IMR-90 (cell line): ENCODE measurements around the gene ADGRV1. TPM values are rescaled to one million over a fixed set of nuclear protein-coding genes. Genes with fewer than 3 reads are reported as not detected.

ENCODE experiments used
- ATAC-seq: fragments of 200-7000 bp; cut with Tn5 transposase; 2 replicates; pipeline ENCODE4 v1.9.1; 2020; ENCODE audit warnings: low read depth, mild to moderate bottlenecking, moderate library complexity
- BruUV-seq: library from RNA; stranded (reverse); fragments of 400-500 nt; replicated peaks from 2 replicates; lab custom pipeline; 2021; lab: Mats Ljungman, UMichigan
- CTCF ChIA-PET: fragments of 300-600 bp; formaldehyde crosslinking; extraction: SDS; loops from one replicate; lab custom pipeline; 2021; ENCODE audit warnings: antibody characterized with exemption; lab: Yijun Ruan, JAX
- POLR2A ChIA-PET: fragments of 300-600 bp; sonication (Branson Sonifier 250); formaldehyde crosslinking; loops from one replicate; lab custom pipeline; 2022; ENCODE audit warnings: antibody characterized with exemption; ENCODE audit not compliant: unreplicated experiment; lab: Charles Lee
- DNase-seq: peaks from one replicate; pipeline ENCODE4 v3.0.0; 2013
- H2AFZ ChIP-seq: replicated peaks from 2 replicates; pipeline ENCODE3; 2013; ENCODE audit warnings: low read length, mild to moderate bottlenecking; ENCODE audit not compliant: poor library complexity
- H2AK5ac ChIP-seq: 2 replicates; pipeline ENCODE4 v1.6.1; 2013; ENCODE audit warnings: low read depth, low read length, inconsistent platforms
- H2AK9ac ChIP-seq: replicated peaks from 2 replicates; pipeline ENCODE3; 2013; ENCODE audit warnings: mild to moderate bottlenecking, low read depth, low read length, moderate library complexity; ENCODE audit not compliant: poor library complexity
- H2BK120ac ChIP-seq: 2 replicates; pipeline ENCODE4 v1.6.1; 2013; ENCODE audit warnings: low read depth, low read length, inconsistent platforms
- H2BK15ac ChIP-seq: 3 replicates; pipeline ENCODE4 v1.6.1; 2013; ENCODE audit warnings: low read depth, low read length, inconsistent platforms
- H2BK20ac ChIP-seq: 2 replicates; pipeline ENCODE4 v1.6.1; 2013; ENCODE audit warnings: low read depth, mild to moderate bottlenecking, inconsistent platforms, low read length, moderate library complexity
- H2BK5ac ChIP-seq: 2 replicates; pipeline ENCODE4 v1.6.1; 2013; ENCODE audit warnings: mild to moderate bottlenecking, low read depth, low read length, inconsistent platforms; ENCODE audit not compliant: poor library complexity, severe bottlenecking
- H3K14ac ChIP-seq: replicated peaks from 2 replicates; pipeline ENCODE4 v1.6.1; 2013; ENCODE audit warnings: low read depth, low read length, inconsistent platforms
- H3K18ac ChIP-seq: 2 replicates; pipeline ENCODE4 v1.6.1; 2013; ENCODE audit warnings: low read depth, low read length, control low read depth
- H3K23ac ChIP-seq: 2 replicates; pipeline ENCODE4 v1.6.1; 2013; ENCODE audit warnings: low read depth, low read length, inconsistent platforms
- H3K27ac ChIP-seq: 2 replicates; pipeline ENCODE4 v1.5.1; 2013; ENCODE audit warnings: mild to moderate bottlenecking, control low read depth, low read length; ENCODE audit not compliant: insufficient read depth
- H3K27me3 ChIP-seq: 2 replicates; pipeline ENCODE4 v1.6.1; 2013; ENCODE audit warnings: low read length; ENCODE audit not compliant: control insufficient read depth, insufficient read depth
- H3K36me3 ChIP-seq: 2 replicates; pipeline ENCODE4 v1.6.1; 2013; ENCODE audit warnings: low read length, mixed read lengths; ENCODE audit not compliant: control insufficient read depth, insufficient read depth
- H3K4ac ChIP-seq: 2 replicates; pipeline ENCODE4 v1.6.1; 2013; ENCODE audit warnings: low read depth, low read length, inconsistent platforms
- H3K4me1 ChIP-seq: 2 replicates; pipeline ENCODE4 v1.6.1; 2013; ENCODE audit warnings: low read length, mixed read lengths; ENCODE audit not compliant: control insufficient read depth, insufficient read depth
- H3K4me2 ChIP-seq: 2 replicates; pipeline ENCODE4 v1.6.1; 2013; ENCODE audit warnings: low read depth, mild to moderate bottlenecking, control low read depth, low read length, moderate library complexity
- H3K4me3 ChIP-seq: 2 replicates; pipeline ENCODE4 v1.5.1; 2013; ENCODE audit warnings: low read depth, mild to moderate bottlenecking, control low read depth, low read length, moderate library complexity; ENCODE audit not compliant: insufficient read depth
- H3K56ac ChIP-seq: 2 replicates; pipeline ENCODE4 v1.6.1; 2013; ENCODE audit warnings: low read length, inconsistent platforms; ENCODE audit not compliant: insufficient read depth; ENCODE audit errors: extremely low read depth
- H3K79me1 ChIP-seq, 2 experiments: 2 replicates each; pipeline ENCODE4 v1.6.1; 2013; ENCODE audit warnings: low read length in 2 of 2, inconsistent platforms in 1 of 2, low read depth in 1 of 2
- H3K9ac ChIP-seq: 2 replicates; pipeline ENCODE4 v1.6.1; 2013; ENCODE audit warnings: low read depth, low read length, control low read depth
- H3K9me1 ChIP-seq: 2 replicates; pipeline ENCODE4 v1.6.1; 2013; ENCODE audit warnings: low read length, inconsistent platforms; ENCODE audit not compliant: insufficient read depth
- H3K9me3 ChIP-seq: 2 replicates; pipeline ENCODE4 v1.6.1; 2013; ENCODE audit warnings: low read length; ENCODE audit not compliant: control insufficient read depth, insufficient read depth
- H4K20me1 ChIP-seq: 2 replicates; pipeline ENCODE4 v1.6.1; 2013; ENCODE audit warnings: low read length, inconsistent platforms; ENCODE audit not compliant: insufficient read depth
- H4K5ac ChIP-seq: 2 replicates; pipeline ENCODE4 v1.6.1; 2013; ENCODE audit warnings: mild to moderate bottlenecking, low read depth, low read length, control low read depth
- H4K8ac ChIP-seq, 2 experiments: 2 replicates each; pipeline ENCODE4 v1.6.1; 2013; ENCODE audit warnings: low read depth in 2 of 2, low read length in 2 of 2, control low read depth in 1 of 2, inconsistent platforms in 1 of 2
- H4K91ac ChIP-seq: 2 replicates; pipeline ENCODE4 v1.6.1; 2013; ENCODE audit warnings: low read depth, low read length, inconsistent platforms; ENCODE audit not compliant: insufficient read depth
- BHLHE40 ChIP-seq: fragments of 150-350 bp; IDR thresholded peaks from 2 replicates; pipeline ENCODE4 v1.6.1; 2016; ENCODE audit warnings: mild to moderate bottlenecking, low read depth, low read length
- CHD1 ChIP-seq: IDR thresholded peaks from 2 replicates; pipeline ENCODE4 v1.6.1; 2012; ENCODE audit warnings: low read depth, low read length, improper control_type of control experiment
- CTCF ChIP-seq: conservative IDR thresholded peaks from 2 replicates; pipeline ENCODE4 v1.5.1; 2012; ENCODE audit warnings: mild to moderate bottlenecking, low read depth, low read length, improper control_type of control experiment
- ELK1 ChIP-seq: fragments of 150-350 bp; IDR thresholded peaks from 2 replicates; pipeline ENCODE4 v1.6.1; 2016; ENCODE audit warnings: low read depth, mild to moderate bottlenecking, low read length, moderate library complexity, borderline replicate concordance
- FOS ChIP-seq: fragments of 150-350 bp; IDR thresholded peaks from 2 replicates; pipeline ENCODE4 v1.6.1; 2016; ENCODE audit warnings: low read depth, low read length
- MAFK ChIP-seq: IDR thresholded peaks from 2 replicates; pipeline ENCODE4 v1.6.1; 2012; ENCODE audit warnings: low read depth, low read length, improper control_type of control experiment
- NFE2L2 ChIP-seq: fragments of 150-350 bp; IDR thresholded peaks from 2 replicates; pipeline ENCODE4 v1.6.1; 2016; ENCODE audit warnings: low read depth, mild to moderate bottlenecking, low read length
- RAD21 ChIP-seq: IDR thresholded peaks from 2 replicates; pipeline ENCODE4 v1.6.1; 2012; ENCODE audit warnings: low read length, improper control_type of control experiment
- RCOR1 ChIP-seq: IDR thresholded peaks from 2 replicates; pipeline ENCODE4 v1.6.1; 2012; ENCODE audit warnings: mild to moderate bottlenecking, low read length, improper control_type of control experiment; ENCODE audit not compliant: insufficient replicate concordance
- SMC3 ChIP-seq: fragments of 150-350 bp; IDR thresholded peaks from 2 replicates; pipeline ENCODE4 v1.6.1; 2016; ENCODE audit warnings: low read depth, mild to moderate bottlenecking, antibody characterized with exemption, low read length, moderate library complexity
- USF2 ChIP-seq: fragments of 150-350 bp; IDR thresholded peaks from 2 replicates; pipeline ENCODE4 v1.6.1; 2017; ENCODE audit warnings: mild to moderate bottlenecking, antibody characterized with exemption, low read length, low read depth
- WGBS, 2 experiments: methylation state at CpG; one replicate each; pipeline versions ENCODE4 v1.1.5 to v1.1.7; 2013; ENCODE audit warnings: missing lambda C conversion rate in 2 of 2; ENCODE audit not compliant: insufficient read length in 1 of 2; ENCODE audit errors: extremely low coverage in 2 of 2; 5-methylcytosine and 5-hydroxymethylcytosine counted together
- dilution Hi-C: fragments of 300-500 bp; cut with HindIII; formaldehyde crosslinking; loops from one replicate; pipeline ENCODE4 v1.14.3; 2018; ENCODE audit warnings: low sequenced_read_pairs; ENCODE audit not compliant: unreplicated experiment
- in situ Hi-C: fragments of 300-500 bp; cut with MboI; formaldehyde crosslinking; loops from 3 replicates; pipeline ENCODE4 v1.14.3; 2019; ENCODE audit warnings: low sequenced_read_pairs, inconsistent platforms, mixed read lengths
- intact Hi-C: fragments of 100-400 bp; cut with micrococcal nuclease; formaldehyde crosslinking; loops from 2 replicates; pipeline ENCODE4 v1.10.0; 2022
- polyA plus RNA-seq, 3 experiments: library from polyadenylated mRNA; depleted of rRNA; stranded (reverse); fragments of >200 nt; gene quantifications; 2 replicates each; pipeline ENCODE4 v1.2.3, GENCODE V29; 2012; ENCODE audit warnings: low replicate concordance in 1 of 3
- total RNA-seq: library from RNA; depleted of rRNA; stranded (reverse); fragments of >200 nt; gene quantifications from 2 replicates; pipeline ENCODE4 v1.2.3, GENCODE V29; 2012

ADGRV1 gene
- total and polyA plus RNA-seq, 2 of the 4 experiments (the other 2 are of a cell fraction) = under 0.01 TPM; not detected in 1

GRCh38 chr5:91141642-91142041 is 583.0 kb downstream of the ADGRV1 start:
- Histone ChIP-seq H2AK9ac (no peak overlapping the region), H4K20me1 (no peaks in the 10 kb centered on the region), H4K91ac (peak overlapping the region; percentile 6; the same call in 1 of the 2 replicates), H3K27ac (no peak overlapping the region), H3K27me3 (no peaks in the 10 kb centered on the region), H3K9ac (no peak overlapping the region), H3K4me1 (peaks cover 8% of the 10 kb centered on the region), H2AK5ac (peak overlapping the region; percentile 70; the same call in 1 of the 2 replicates), H3K9me1 (no peaks in the 10 kb centered on the region), H3K14ac (peak overlapping the region; percentile 45; the same call in 1 of the 2 replicates), H2BK15ac (peak overlapping the region; percentile 33; the same call in 1 of the 3 replicates), H2AFZ (peak overlapping the region; percentile 34), H3K36me3 (no peaks in the 10 kb centered on the region), H2BK20ac (no peak overlapping the region; the same call in 1 of the 2 replicates), H2BK120ac (peak overlapping the region; percentile 46), H3K79me1 (no peaks in the 10 kb centered on the region), H4K8ac (no peak overlapping the region; a peak in 1 of 4 replicates), H3K56ac (no peak overlapping the region), H3K4me2 (no peak overlapping the region), H3K4me3 (no peak overlapping the region), H3K18ac (no peak overlapping the region; the same call in 1 of the 2 replicates), H2BK5ac (no peak overlapping the region), H3K23ac (no peak overlapping the region), H3K4ac (peak overlapping the region; percentile 60), H4K5ac (no peak overlapping the region), H3K9me3 (no peaks in the 10 kb centered on the region)
- DNase-seq = no peak
- ChIA-PET POLR2A (no interaction called here), CTCF (interaction anchor here (0.6 to 1.1 kb wide), 2 partner anchors 21 to 31 kb away, joined by 3 read pairs; no protein-coding TSS in a partner anchor)
- TF ChIP-seq RAD21 (no peak), FOS (no peak), NFE2L2 (no peak), MAFK (no peak), ELK1 (no peak), CTCF (no peak), RCOR1 (no peak), USF2 (no peak), BHLHE40 (no peak), SMC3 (no peak), CHD1 (no peak)
- BruUV-seq = no TSS peak
- 43% methylated on average over 1 of the region's 4 CpGs; no CpG with 5 or more reads in 1 of the 2 experiments for WGBS, 2 experiments
- ATAC-seq = no peak
- in situ Hi-C loops = no loop called here
- dilution Hi-C loops = no loop called here
- intact Hi-C loops = no loop called here
